Measurements from ENCODE around the gene CD48.
A peak's percentile ranks its signal among the peaks of the same experiment; 100 is the strongest.

Gene CD48

GRCh38 chr1:160681891-160682140 lies 29.8 kb downstream of the CD48 start:
- H3K27ac ChIP-seq, result no peak overlapping the region

GRCh38 chr1:160681066-160681890 lies 30.3 kb downstream of the CD48 start:
- no peak overlapping the region for H3K4me3 ChIP-seq
- peaks cover 8% of the 10 kb centered on the region for H3K9me3 ChIP-seq
- no peaks in the 10 kb centered on the region for H4K20me1 ChIP-seq
- H3K27me3 ChIP-seq, result no peaks in the 10 kb centered on the region
- peaks cover 92% of the 10 kb centered on the region for H3K36me3 ChIP-seq
- no peak overlapping the region for H3K4me2 ChIP-seq
- peak overlapping the region; percentile 55 for H3K27ac ChIP-seq
- peaks cover 38% of the 10 kb centered on the region for H3K4me1 ChIP-seq
- no peak for TF ChIP-seq Cebpa-rat (IDR thresholded peaks at IDR 0.05)
- H3K9ac ChIP-seq, result no peak overlapping the region

More at GRCh38 chr1:160681891-160682140, 29.8 kb downstream of the CD48 start:
- Histone ChIP-seq H3K9me3 (peaks cover 14% of the 10 kb centered on the region), H3K9ac (no peak overlapping the region), H3K36me3 (peaks cover 96% of the 10 kb centered on the region), H3K27me3 (no peaks in the 10 kb centered on the region), H3K4me1 (peaks cover 36% of the 10 kb centered on the region), H4K20me1 (no peaks in the 10 kb centered on the region), H3K4me3 (no peak overlapping the region), H3K4me2 (no peak overlapping the region)
- no peak for TF ChIP-seq Cebpa-rat (IDR thresholded peaks at IDR 0.05)

GRCh38 chr1:160680399-160680798 lies 31.2 kb downstream of the CD48 start:
- H3K9ac ChIP-seq, result no peak overlapping the region
- H3K4me3 ChIP-seq, result no peak overlapping the region
- H3K4me2 ChIP-seq, result no peak overlapping the region
- no peaks in the 10 kb centered on the region for H3K9me3 ChIP-seq
- peak overlapping the region; percentile 55 for H3K27ac ChIP-seq
- TF ChIP-seq Cebpa-rat (IDR thresholded peaks at IDR 0.05), result no peak
- peaks cover 40% of the 10 kb centered on the region for H3K4me1 ChIP-seq
- H3K36me3 ChIP-seq, result peaks cover 84% of the 10 kb centered on the region
- H4K20me1 ChIP-seq, result no peaks in the 10 kb centered on the region
- no peaks in the 10 kb centered on the region for H3K27me3 ChIP-seq

GRCh38 chr1:160679893-160680292 lies 31.7 kb downstream of the CD48 start:
- no peak overlapping the region for H3K9ac ChIP-seq
- H4K20me1 ChIP-seq, result no peaks in the 10 kb centered on the region
- no peak overlapping the region for H3K4me3 ChIP-seq
- H3K27me3 ChIP-seq, result no peaks in the 10 kb centered on the region
- no peaks in the 10 kb centered on the region for H3K9me3 ChIP-seq
- no peak overlapping the region for H3K4me2 ChIP-seq
- TF ChIP-seq Cebpa-rat (IDR thresholded peaks at IDR 0.05), result no peak
- H3K36me3 ChIP-seq, result peaks cover 80% of the 10 kb centered on the region
- H3K27ac ChIP-seq, result peak overlapping the region; percentile 16; the same call in 1 of the 2 replicates
- H3K4me1 ChIP-seq, result peaks cover 40% of the 10 kb centered on the region

GRCh38 chr1:160676869-160677597 lies 34.6 kb downstream of the CD48 start:
- Histone ChIP-seq H3K9me3 (no peaks in the 10 kb centered on the region), H3K36me3 (peaks cover 53% of the 10 kb centered on the region), H3K4me3 (no peak overlapping the region), H3K4me1 (peaks cover 56% of the 10 kb centered on the region), H3K4me2 (no peak overlapping the region), H3K27me3 (no peaks in the 10 kb centered on the region), H4K20me1 (no peaks in the 10 kb centered on the region), H3K27ac (peak overlapping the region; percentile 24; the same call in 1 of the 2 replicates), H3K9ac (no peak overlapping the region)
- TF ChIP-seq Cebpa-rat (IDR thresholded peaks at IDR 0.05), result no peak

- H3K4me2 ChIP-seq, result peak overlapping the region; percentile 87
- no peaks in the 10 kb centered on the region for H4K20me1 ChIP-seq
- H3K4me1 ChIP-seq, result peaks cover 68% of the 10 kb centered on the region
- H3K4me3 ChIP-seq, result no peak overlapping the region
- peaks cover 1% of the 10 kb centered on the region; the same call in 1 of the 2 replicates for H3K9me3 ChIP-seq
- peak overlapping the region; percentile 89 for H3K27ac ChIP-seq
- no peaks in the 10 kb centered on the region for H3K27me3 ChIP-seq
- H3K36me3 ChIP-seq, result peaks cover 43% of the 10 kb centered on the region
- no peak for TF ChIP-seq Cebpa-rat (IDR thresholded peaks at IDR 0.05)
- peak overlapping the region; percentile 49 for H3K9ac ChIP-seq
Measured at GRCh38 chr1:160675641-160676410, 35.8 kb downstream of the CD48 start.

GRCh38 chr1:160674415-160674814 lies 37.2 kb downstream of the CD48 start:
- Histone ChIP-seq H3K9ac (peak overlapping the region; percentile 49), H3K9me3 (peaks cover 13% of the 10 kb centered on the region; the same call in 1 of the 2 replicates), H3K4me3 (peak overlapping the region; percentile 25), H3K27ac (peak overlapping the region; percentile 89), H4K20me1 (no peaks in the 10 kb centered on the region), H3K4me2 (peak overlapping the region; percentile 87), H3K27me3 (no peaks in the 10 kb centered on the region), H3K4me1 (peaks cover 68% of the 10 kb centered on the region), H3K36me3 (peaks cover 37% of the 10 kb centered on the region)
- TF ChIP-seq Cebpa-rat (IDR thresholded peaks at IDR 0.05), result no peak

- no peaks in the 10 kb centered on the region for H4K20me1 ChIP-seq
- peaks cover 27% of the 10 kb centered on the region for H3K9me3 ChIP-seq
- H3K27ac ChIP-seq, result peak overlapping the region; percentile 89
- no peak for TF ChIP-seq Cebpa-rat (IDR thresholded peaks at IDR 0.05)
- H3K4me2 ChIP-seq, result peak overlapping the region; percentile 87
- H3K9ac ChIP-seq, result peak overlapping the region; percentile 49
- H3K4me1 ChIP-seq, result peaks cover 64% of the 10 kb centered on the region
- no peaks in the 10 kb centered on the region for H3K27me3 ChIP-seq
- peaks cover 24% of the 10 kb centered on the region for H3K36me3 ChIP-seq
- peak overlapping the region; percentile 25; the same call in 1 of the 2 replicates for H3K4me3 ChIP-seq
Measured at GRCh38 chr1:160672789-160673695, 38.6 kb downstream of the CD48 start.
